ENCODE results near the gene KCNMB1. TPM values are rescaled to one million over a fixed set of nuclear protein-coding genes. Genes with fewer than 3 reads are reported as not detected.

Gene KCNMB1
- polyA plus RNA-seq, 1 donor (not counting 4 experiments of a cell fraction or from before 2014, with no cell fraction given): not detected

DNA sequence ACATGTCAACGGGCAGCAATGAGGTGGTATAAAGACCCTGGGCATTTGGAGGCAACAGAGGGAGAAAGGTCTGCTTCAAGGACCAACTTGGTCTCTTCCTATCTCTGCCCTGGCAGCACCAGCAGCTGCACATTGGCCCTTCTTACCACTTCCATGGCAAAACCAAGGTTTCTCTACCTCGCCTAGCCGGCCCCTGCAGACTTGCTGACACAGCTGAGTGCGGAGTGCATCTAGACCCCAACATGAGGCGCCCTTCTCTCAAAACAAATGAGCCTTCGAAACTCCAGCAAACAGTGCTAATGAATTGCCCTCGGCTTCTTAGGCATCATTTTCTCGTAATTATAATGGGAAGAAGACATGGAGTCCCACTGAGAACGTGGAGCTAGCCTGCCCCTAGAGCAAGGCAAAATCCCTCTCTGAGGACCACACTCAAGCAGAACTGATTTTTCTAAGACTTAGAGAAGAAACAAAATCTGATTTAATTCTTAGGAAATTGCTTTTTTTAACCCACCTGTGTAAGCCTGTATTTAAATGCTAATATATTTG lies 42.1 kb downstream of the KCNMB1 start:
- H3K27ac ChIP-seq (ENCODE audit: control insufficient read depth, insufficient read depth, low read length): no peak overlapping the region
- no peak overlapping the region for H3K9ac ChIP-seq (ENCODE audit: control insufficient read depth, extremely low read depth, insufficient read depth, low read length)
- dilution Hi-C loops (cut with MboI; ENCODE audit: extremely low pct_ligation_motif_present, low sequenced_read_pairs): no loop called here
- no peaks in the 10 kb centered on the region for H3K79me2 ChIP-seq (ENCODE audit: control insufficient read depth, insufficient read depth, low read length)
- H2AFZ ChIP-seq (ENCODE audit: control insufficient read depth, low read length): no peak overlapping the region
- FAIRE-seq: no peak
- H3K4me3 ChIP-seq (ENCODE audit: control insufficient read depth in 2 of 3, extremely low read depth in 1 of 3, insufficient read depth in 2 of 3, low read depth in 1 of 3, low read length in 3 of 3): no peak overlapping the region
- H3K27me3 ChIP-seq (ENCODE audit: control insufficient read depth, extremely low read depth, insufficient read depth, low read length): no peaks in the 10 kb centered on the region
- no peaks in the 10 kb centered on the region for H3K4me1 ChIP-seq (ENCODE audit: control insufficient read depth, extremely low read depth, insufficient read depth, low read length)
- H3K9me3 ChIP-seq (ENCODE audit: control insufficient read depth, low read depth, low read length): no peaks in the 10 kb centered on the region
- TF ChIP-seq, protein P1, sequence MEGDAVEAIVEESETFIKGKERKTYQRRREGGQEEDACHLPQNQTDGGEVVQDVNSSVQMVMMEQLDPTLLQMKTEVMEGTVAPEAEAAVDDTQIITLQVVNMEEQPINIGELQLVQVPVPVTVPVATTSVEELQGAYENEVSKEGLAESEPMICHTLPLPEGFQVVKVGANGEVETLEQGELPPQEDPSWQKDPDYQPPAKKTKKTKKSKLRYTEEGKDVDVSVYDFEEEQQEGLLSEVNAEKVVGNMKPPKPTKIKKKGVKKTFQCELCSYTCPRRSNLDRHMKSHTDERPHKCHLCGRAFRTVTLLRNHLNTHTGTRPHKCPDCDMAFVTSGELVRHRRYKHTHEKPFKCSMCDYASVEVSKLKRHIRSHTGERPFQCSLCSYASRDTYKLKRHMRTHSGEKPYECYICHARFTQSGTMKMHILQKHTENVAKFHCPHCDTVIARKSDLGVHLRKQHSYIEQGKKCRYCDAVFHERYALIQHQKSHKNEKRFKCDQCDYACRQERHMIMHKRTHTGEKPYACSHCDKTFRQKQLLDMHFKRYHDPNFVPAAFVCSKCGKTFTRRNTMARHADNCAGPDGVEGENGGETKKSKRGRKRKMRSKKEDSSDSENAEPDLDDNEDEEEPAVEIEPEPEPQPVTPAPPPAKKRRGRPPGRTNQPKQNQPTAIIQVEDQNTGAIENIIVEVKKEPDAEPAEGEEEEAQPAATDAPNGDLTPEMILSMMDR (optimal IDR thresholded peaks at IDR 0.05 in 1 of 3, IDR thresholded peaks at IDR 0.05 in 1 of 3, conservative IDR thresholded peaks at IDR 0.05 in 1 of 3; ENCODE audit: extremely low read depth in 1 of 3, insufficient read depth in 2 of 3, low read length in 3 of 3): no peak
- TF ChIP-seq EZH2 (IDR thresholded peaks at IDR 0.05; ENCODE audit: low read length): no peak
- no peaks in the 10 kb centered on the region for H4K20me1 ChIP-seq (ENCODE audit: control insufficient read depth, extremely low read depth, insufficient read depth, low read length)
- H3K4me2 ChIP-seq (ENCODE audit: control insufficient read depth, extremely low read depth, insufficient read depth, low read depth, low read length): no peak overlapping the region
- H3K36me3 ChIP-seq (ENCODE audit: control insufficient read depth in 2 of 2, extremely low read depth in 1 of 2, insufficient read depth in 2 of 2, low read length in 2 of 2): no peaks in the 10 kb centered on the region
- no peak for DNase-seq (ENCODE audit: low read depth, low spot score)
- H3K9me1 ChIP-seq (ENCODE audit: control insufficient read depth, extremely low read depth, insufficient read depth, low read length): no peaks in the 10 kb centered on the region

GRCh38 chr5:170345971-170346370 lies 43.2 kb downstream of the KCNMB1 start:
- Histone ChIP-seq H3K9ac (ENCODE audit: control insufficient read depth, extremely low read depth, insufficient read depth, low read length) (no peak overlapping the region), H2AFZ (ENCODE audit: control insufficient read depth, low read length) (no peak overlapping the region), H4K20me1 (ENCODE audit: control insufficient read depth, extremely low read depth, insufficient read depth, low read length) (no peaks in the 10 kb centered on the region), H3K9me1 (ENCODE audit: control insufficient read depth, extremely low read depth, insufficient read depth, low read length) (no peaks in the 10 kb centered on the region), H3K4me3 (ENCODE audit: control insufficient read depth in 2 of 3, extremely low read depth in 1 of 3, insufficient read depth in 2 of 3, low read depth in 1 of 3, low read length in 3 of 3) (no peak overlapping the region), H3K27ac (ENCODE audit: control insufficient read depth, insufficient read depth, low read length) (no peak overlapping the region), H3K79me2 (ENCODE audit: control insufficient read depth, insufficient read depth, low read length) (no peaks in the 10 kb centered on the region), H3K27me3 (ENCODE audit: control insufficient read depth, extremely low read depth, insufficient read depth, low read length) (no peaks in the 10 kb centered on the region), H3K36me3 (ENCODE audit: control insufficient read depth in 2 of 2, extremely low read depth in 1 of 2, insufficient read depth in 2 of 2, low read length in 2 of 2) (no peaks in the 10 kb centered on the region), H3K4me2 (ENCODE audit: control insufficient read depth, extremely low read depth, insufficient read depth, low read depth, low read length) (no peak overlapping the region), H3K4me1 (ENCODE audit: control insufficient read depth, extremely low read depth, insufficient read depth, low read length) (no peaks in the 10 kb centered on the region), H3K9me3 (ENCODE audit: control insufficient read depth, low read depth, low read length) (no peaks in the 10 kb centered on the region)
- DNase-seq (ENCODE audit: low read depth, low spot score) (no peak), FAIRE-seq (no peak)
- dilution Hi-C loops (cut with MboI; ENCODE audit: extremely low pct_ligation_motif_present, low sequenced_read_pairs): no loop called here
- TF ChIP-seq, protein P1 (optimal IDR thresholded peaks at IDR 0.05 in 1 of 3, IDR thresholded peaks at IDR 0.05 in 1 of 3, conservative IDR thresholded peaks at IDR 0.05 in 1 of 3; ENCODE audit: extremely low read depth in 1 of 3, insufficient read depth in 2 of 3, low read length in 3 of 3): no peak
- no peak for TF ChIP-seq EZH2 (IDR thresholded peaks at IDR 0.05; ENCODE audit: low read length)
